ENCODE data around the gene AHCY.
"Not testable (repeated sequence)": the region's sequence is repeated elsewhere in the genome, so short reads cannot be mapped to it uniquely, and the experiment has no call there.

DNA sequence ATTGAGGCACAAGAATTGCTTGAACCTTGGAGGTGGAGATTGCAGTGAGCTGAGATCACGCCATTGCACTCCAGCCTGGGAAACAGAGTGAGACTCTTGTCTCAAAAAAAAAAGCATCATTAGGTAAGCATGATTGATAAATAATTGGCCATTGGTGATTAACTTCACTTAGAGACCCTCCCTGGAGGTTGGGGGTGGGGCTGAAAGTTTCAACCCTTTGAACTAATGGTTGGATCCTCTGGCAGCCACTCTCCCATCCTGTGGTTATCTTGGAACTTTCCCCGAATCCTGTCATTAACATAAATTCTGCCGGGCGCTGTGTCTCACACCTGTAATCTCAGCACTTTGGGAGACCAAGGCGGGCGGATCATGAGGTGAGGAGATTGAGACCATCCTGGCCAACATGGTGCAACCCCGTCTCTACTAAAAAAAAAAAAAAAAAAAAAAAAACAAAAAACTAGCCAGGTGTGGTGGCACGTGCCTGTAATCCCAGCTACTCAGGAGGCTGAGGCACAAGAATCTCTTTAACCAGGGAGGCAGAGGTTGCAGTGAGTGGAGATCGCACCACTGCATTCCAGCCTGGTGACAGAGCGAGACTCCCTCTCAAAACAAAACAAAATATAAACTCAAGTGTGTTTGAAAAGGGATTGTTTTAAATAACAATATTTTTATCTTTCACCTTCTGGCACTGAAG, 42.8 kb upstream of the AHCY start:
- not testable (repeated sequence) for TF ChIP-seq CTCF, POLR2A (IDR thresholded peaks at IDR 0.05)

Measured in uterus (tissue), 2 donors.